Calu3 (cell line): ENCODE data around the gene GPSM1. TPM values are rescaled to one million over a fixed set of nuclear protein-coding genes. Genes with fewer than 3 reads are reported as not detected.

Experiments
- BruUV-seq: library from RNA; stranded (reverse); fragments of 400-500 nt; replicated peaks from 2 replicates; lab custom pipeline; 2021; lab: Mats Ljungman, UMichigan
- CTCF ChIA-PET: fragments of 300-600 bp; sonication (Branson Sonifier 250); formaldehyde crosslinking; loops from one replicate; lab custom pipeline; 2022; ENCODE audit warnings: antibody characterized with exemption; lab: Charles Lee
- DNase-seq: peaks from one replicate; pipeline ENCODE4 v3.0.0; 2022
- H3K27ac Mint-ChIP-seq: one replicate; pipeline ENCODE4 v1.8.0; 2022; ENCODE audit warnings: mixed read lengths; ENCODE audit not compliant: unreplicated experiment
- H3K27me3 Mint-ChIP-seq: one replicate; pipeline ENCODE4 v1.8.0; 2022; ENCODE audit warnings: mixed read lengths; ENCODE audit not compliant: unreplicated experiment
- H3K36me3 Mint-ChIP-seq: one replicate; pipeline ENCODE4 v1.8.0; 2022; ENCODE audit warnings: mild to moderate bottlenecking, moderate library complexity, mixed read lengths; ENCODE audit not compliant: insufficient read depth, unreplicated experiment
- H3K4me1 Mint-ChIP-seq: one replicate; pipeline ENCODE4 v1.8.0; 2022; ENCODE audit warnings: mild to moderate bottlenecking, low read depth, mixed read lengths; ENCODE audit not compliant: unreplicated experiment
- H3K4me3 Mint-ChIP-seq: one replicate; pipeline ENCODE4 v1.8.0; 2022; ENCODE audit warnings: mild to moderate bottlenecking, low read depth, moderate library complexity, mixed read lengths; ENCODE audit not compliant: unreplicated experiment
- H3K9me3 Mint-ChIP-seq: one replicate; pipeline ENCODE4 v1.8.0; 2022; ENCODE audit warnings: low read depth, mixed read lengths; ENCODE audit not compliant: unreplicated experiment
- intact Hi-C: fragments of 100-400 bp; cut with micrococcal nuclease; formaldehyde crosslinking; loops from one replicate; pipeline ENCODE4 v1.10.0; 2022; ENCODE audit not compliant: unreplicated experiment
- total RNA-seq: library from RNA; stranded (reverse); gene quantifications from 2 replicates; pipeline ENCODE4 v1.2.3, GENCODE V29; 2022
- TF ChIP-seq, protein P1 (sequence below): fragments of 200-600 bp; IDR thresholded peaks from one replicate; pipeline ENCODE4 v1.8.0; 2022; ENCODE audit warnings: antibody characterized with exemption; ENCODE audit not compliant: unreplicated experiment

The GPSM1 gene
- total RNA-seq, 1 experiment from 2014 or later, result 3.9 TPM

DNA sequence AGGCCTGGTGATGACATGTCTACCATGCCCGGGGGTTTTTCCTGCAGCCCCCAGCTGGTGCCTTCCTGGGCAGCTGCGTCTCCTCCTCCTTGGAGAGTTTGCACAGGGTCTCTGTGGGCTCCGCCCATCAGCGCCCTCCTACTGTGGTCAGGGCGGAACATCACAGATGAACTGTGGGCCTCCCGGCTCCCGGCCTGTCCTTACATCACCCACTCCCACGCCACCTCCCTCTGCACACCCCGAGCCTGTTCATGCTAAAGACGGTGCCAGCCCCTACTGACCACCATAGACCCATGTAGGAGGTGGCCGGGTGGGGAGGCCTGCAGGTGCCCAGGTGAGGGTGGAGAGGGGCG, 12.6 kb downstream of the GPSM1 start:
- Mint-ChIP-seq H3K27me3 (no peaks in the 10 kb centered on the region), H3K4me3 (no peak overlapping the region), H3K36me3 (no peaks in the 10 kb centered on the region), H3K4me1 (no peaks in the 10 kb centered on the region), H3K9me3 (no peaks in the 10 kb centered on the region), H3K27ac (no peak overlapping the region)
- TF ChIP-seq, protein P1, sequence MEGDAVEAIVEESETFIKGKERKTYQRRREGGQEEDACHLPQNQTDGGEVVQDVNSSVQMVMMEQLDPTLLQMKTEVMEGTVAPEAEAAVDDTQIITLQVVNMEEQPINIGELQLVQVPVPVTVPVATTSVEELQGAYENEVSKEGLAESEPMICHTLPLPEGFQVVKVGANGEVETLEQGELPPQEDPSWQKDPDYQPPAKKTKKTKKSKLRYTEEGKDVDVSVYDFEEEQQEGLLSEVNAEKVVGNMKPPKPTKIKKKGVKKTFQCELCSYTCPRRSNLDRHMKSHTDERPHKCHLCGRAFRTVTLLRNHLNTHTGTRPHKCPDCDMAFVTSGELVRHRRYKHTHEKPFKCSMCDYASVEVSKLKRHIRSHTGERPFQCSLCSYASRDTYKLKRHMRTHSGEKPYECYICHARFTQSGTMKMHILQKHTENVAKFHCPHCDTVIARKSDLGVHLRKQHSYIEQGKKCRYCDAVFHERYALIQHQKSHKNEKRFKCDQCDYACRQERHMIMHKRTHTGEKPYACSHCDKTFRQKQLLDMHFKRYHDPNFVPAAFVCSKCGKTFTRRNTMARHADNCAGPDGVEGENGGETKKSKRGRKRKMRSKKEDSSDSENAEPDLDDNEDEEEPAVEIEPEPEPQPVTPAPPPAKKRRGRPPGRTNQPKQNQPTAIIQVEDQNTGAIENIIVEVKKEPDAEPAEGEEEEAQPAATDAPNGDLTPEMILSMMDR, result no peak
- no TSS peak for BruUV-seq
- DNase-seq, result no peak
- intact Hi-C loops, result loop anchor here (2.0 kb wide), 1 partner anchor 33 kb away; the partner anchor contains the start of gene CARD9
- CTCF ChIA-PET, result no interaction called here

DNA sequence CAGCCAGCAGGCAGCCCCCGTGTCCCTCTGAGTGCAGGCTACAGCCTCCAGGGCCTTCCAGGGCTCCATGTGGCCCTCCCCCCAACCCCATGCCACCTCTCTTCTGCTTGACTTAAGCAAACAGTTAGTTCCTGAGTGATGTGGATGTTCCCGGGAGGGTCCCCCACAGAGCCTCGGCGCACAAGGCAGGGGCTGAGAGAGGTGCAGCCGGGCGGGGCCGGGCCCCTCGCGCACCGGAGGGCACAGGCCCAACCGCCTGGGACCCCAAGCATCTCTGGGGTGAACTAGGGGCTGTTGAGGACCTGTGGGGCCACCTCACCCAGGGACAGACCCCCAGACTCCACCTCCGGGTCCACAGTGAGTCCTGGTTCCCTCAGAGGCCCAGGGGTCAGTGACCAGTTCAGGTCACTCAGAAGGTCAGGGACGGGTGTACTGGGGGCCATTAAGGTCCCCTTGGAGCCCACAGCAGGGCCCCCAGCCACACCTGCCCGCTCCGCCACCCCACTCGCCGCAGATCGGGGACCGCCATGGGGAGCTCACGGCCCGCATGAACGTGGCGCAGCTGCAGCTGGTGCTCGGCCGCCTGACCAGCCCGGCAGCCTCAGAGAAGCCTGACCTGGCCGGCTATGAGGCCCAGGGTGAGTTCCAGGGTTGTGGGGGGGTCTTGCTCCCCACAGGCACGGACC, 13.2 kb downstream of the GPSM1 start:
- no TSS peak for BruUV-seq
- H3K4me3 Mint-ChIP-seq, result no peak overlapping the region
- intact Hi-C loops, result no loop called here

DNA sequence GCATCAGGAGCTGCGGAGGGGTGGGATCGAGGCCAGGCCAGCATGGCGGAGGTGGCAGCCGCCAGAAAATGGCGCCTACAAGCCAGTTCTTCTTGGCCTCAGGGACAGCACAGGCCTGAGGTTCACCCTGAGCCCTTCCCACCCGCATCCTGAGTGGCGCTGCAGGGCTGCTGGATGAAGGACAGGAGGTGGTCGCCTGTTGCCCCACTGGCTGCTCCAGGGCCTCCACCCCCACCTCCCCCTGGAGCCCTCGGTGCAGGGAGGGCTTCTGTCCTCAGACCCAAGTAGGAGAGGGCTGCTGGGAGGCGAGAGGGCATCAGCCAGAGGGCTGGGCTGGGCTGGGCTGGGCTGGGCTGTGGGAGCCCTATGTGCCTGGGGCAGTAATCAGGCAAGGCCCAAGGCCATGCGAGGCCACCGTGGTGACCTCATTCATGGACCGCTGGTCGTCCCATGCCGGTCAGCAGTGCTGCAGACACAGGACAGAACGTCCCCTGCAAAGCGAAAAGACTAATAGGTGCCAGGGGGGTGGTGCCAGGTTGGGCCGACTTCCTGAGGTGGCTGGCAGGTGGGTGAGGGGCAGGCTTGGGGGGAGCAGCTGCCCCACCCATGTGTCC, 13.8 kb downstream of the GPSM1 start:
- BruUV-seq, result no TSS peak
- CTCF ChIA-PET, result no interaction called here
- Mint-ChIP-seq H3K27ac (no peak overlapping the region), H3K27me3 (no peaks in the 10 kb centered on the region), H3K9me3 (no peaks in the 10 kb centered on the region), H3K36me3 (no peaks in the 10 kb centered on the region), H3K4me3 (no peak overlapping the region), H3K4me1 (no peaks in the 10 kb centered on the region)
- TF ChIP-seq, protein P1, result no peak
- no peak for DNase-seq
- intact Hi-C loops, result no loop called here

More for the DNA sequence above, 13.2 kb downstream of the GPSM1 start:
- CTCF ChIA-PET, result no interaction called here
- Mint-ChIP-seq H3K9me3 (no peaks in the 10 kb centered on the region), H3K4me1 (no peaks in the 10 kb centered on the region), H3K27me3 (no peaks in the 10 kb centered on the region), H3K36me3 (no peaks in the 10 kb centered on the region), H3K27ac (no peak overlapping the region)
- DNase-seq, result no peak
- TF ChIP-seq, protein P1, result no peak

DNA sequence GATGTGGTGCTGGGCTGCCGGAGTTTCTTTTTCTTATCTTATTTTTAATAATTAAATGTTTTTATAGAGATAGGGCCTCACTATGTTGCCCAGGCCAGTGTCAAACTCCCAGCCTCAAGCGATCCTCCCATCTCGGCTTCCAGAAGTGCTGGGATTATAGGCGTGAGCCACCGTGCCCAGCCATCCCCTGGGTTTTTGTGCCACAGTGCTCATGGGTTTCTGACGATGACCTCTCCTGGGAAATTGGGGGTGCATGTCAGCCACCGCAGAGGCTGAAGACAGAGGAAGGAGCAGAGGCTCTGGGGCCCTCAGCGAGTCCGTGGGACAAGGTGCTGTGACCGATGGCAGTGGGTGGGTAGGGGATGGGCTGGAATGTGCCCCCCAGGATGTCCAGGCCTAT, 14.4 kb downstream of the GPSM1 start:
- intact Hi-C loops, result no loop called here
- H3K9me3 Mint-ChIP-seq, result no peaks in the 10 kb centered on the region
- no TSS peak for BruUV-seq
- H3K27me3 Mint-ChIP-seq, result no peaks in the 10 kb centered on the region
- H3K27ac Mint-ChIP-seq, result no peak overlapping the region
- no peak for DNase-seq
- H3K4me3 Mint-ChIP-seq, result no peak overlapping the region
- H3K36me3 Mint-ChIP-seq, result no peaks in the 10 kb centered on the region
- TF ChIP-seq, protein P1, result no peak
- H3K4me1 Mint-ChIP-seq, result no peaks in the 10 kb centered on the region
- CTCF ChIA-PET, result no interaction called here
